ENCODE measurements around the gene HOXD8. TPM values are rescaled to one million over a fixed set of nuclear protein-coding genes. Genes with fewer than 3 reads are reported as not detected.

The HOXD8 gene
- total RNA-seq, 1 experiment from 2014 or later: not detected

- no peak for TF ChIP-seq POLR2AphosphoS5 (IDR thresholded peaks at IDR 0.05; ENCODE audit: low read depth, low read length)
Measured at GRCh38 chr2:176146101-176146500, 16.6 kb downstream of the HOXD8 start (continued).

DNA sequence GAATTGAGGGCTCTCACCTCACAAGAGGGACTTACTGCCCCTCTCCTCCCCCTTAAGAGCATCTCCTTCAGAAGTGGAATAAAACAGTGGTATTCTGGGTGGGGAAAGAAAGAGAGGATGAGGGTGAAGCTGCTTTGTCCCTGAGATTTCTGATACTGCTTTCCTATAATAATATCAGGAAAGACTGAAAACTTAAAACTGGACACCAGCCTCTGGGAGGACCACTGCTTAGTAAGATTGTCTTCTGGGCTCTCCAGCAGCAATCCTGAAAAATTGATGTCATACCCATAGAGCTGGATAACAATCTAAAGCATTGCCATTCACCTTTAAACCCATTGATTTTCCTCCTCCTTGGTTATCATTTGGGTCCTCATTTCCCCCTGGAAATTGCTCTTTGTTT lies 17.1 kb downstream of the HOXD8 start:
- no peaks in the 10 kb centered on the region for H3K27me3 ChIP-seq (ENCODE audit: control insufficient read depth, insufficient read depth, low read length)
- POLR2A ChIA-PET: no interaction called here
- TF ChIP-seq, protein P1, sequence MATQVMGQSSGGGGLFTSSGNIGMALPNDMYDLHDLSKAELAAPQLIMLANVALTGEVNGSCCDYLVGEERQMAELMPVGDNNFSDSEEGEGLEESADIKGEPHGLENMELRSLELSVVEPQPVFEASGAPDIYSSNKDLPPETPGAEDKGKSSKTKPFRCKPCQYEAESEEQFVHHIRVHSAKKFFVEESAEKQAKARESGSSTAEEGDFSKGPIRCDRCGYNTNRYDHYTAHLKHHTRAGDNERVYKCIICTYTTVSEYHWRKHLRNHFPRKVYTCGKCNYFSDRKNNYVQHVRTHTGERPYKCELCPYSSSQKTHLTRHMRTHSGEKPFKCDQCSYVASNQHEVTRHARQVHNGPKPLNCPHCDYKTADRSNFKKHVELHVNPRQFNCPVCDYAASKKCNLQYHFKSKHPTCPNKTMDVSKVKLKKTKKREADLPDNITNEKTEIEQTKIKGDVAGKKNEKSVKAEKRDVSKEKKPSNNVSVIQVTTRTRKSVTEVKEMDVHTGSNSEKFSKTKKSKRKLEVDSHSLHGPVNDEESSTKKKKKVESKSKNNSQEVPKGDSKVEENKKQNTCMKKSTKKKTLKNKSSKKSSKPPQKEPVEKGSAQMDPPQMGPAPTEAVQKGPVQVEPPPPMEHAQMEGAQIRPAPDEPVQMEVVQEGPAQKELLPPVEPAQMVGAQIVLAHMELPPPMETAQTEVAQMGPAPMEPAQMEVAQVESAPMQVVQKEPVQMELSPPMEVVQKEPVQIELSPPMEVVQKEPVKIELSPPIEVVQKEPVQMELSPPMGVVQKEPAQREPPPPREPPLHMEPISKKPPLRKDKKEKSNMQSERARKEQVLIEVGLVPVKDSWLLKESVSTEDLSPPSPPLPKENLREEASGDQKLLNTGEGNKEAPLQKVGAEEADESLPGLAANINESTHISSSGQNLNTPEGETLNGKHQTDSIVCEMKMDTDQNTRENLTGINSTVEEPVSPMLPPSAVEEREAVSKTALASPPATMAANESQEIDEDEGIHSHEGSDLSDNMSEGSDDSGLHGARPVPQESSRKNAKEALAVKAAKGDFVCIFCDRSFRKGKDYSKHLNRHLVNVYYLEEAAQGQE (IDR thresholded peaks at IDR 0.05; ENCODE audit: insufficient read depth in 1 of 2, low read depth in 2 of 2, low read length in 1 of 2): no peak
- TF ChIP-seq TCF7L2 (IDR thresholded peaks at IDR 0.05; ENCODE audit: low read depth, low read length) (no peak), POLR2AphosphoS5 (IDR thresholded peaks at IDR 0.05; ENCODE audit: low read depth, low read length) (no peak), CTCF (IDR thresholded peaks at IDR 0.05) (no peak), SIN3A (IDR thresholded peaks at IDR 0.05; ENCODE audit: borderline replicate concordance, insufficient read depth, low read depth, low read length) (no peak)

DNA sequence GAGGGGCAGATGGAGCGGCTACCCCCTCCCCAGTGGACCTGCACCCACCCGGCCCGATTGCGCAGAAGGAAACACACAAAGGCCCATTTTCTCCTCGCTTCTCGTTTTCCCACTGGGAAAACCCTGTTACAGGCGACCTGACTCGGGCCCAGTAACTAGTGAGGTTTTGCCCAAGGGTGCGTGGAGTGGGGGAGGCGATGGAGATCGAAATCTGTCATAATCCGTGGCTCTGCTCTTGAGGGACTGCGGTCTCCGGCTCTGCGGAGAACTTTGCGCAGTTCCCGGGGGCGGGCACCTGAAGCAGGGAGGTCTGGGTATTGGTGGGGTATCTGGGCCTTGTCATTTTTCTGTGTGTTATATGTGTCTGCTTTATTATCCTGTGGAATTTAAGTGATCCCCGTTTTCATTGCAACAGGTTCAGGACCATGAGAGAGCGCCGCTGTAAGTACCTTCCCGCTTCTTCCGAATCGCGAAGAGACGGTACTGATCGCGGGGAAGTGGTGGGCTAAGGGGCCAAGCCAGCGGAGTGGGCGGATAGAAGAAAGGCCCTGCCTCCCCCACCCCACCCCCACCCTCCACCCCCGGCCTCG lies 17.8 kb downstream of the HOXD8 start:
- POLR2A ChIA-PET: no interaction called here
- in situ Hi-C loops (cut with HindIII; ENCODE audit: low pct_unique_long_range_greater_than_20kb, low sequenced_read_pairs) (no loop called here), intact Hi-C loops (cut with micrococcal nuclease; ENCODE audit: unreplicated experiment) (no loop called here)
- CTCF ChIA-PET: no interaction called here
- no peak for ATAC-seq
- no TSS peak for BruUV-seq (replicated peaks)
- H3K27ac ChIP-seq (ENCODE audit: low read length): no peak overlapping the region
- H3K27me3 ChIP-seq (ENCODE audit: control insufficient read depth, insufficient read depth, low read length): no peaks in the 10 kb centered on the region
- H3K4me1 ChIP-seq (ENCODE audit: control insufficient read depth, insufficient read depth, low read length): no peaks in the 10 kb centered on the region
- no peaks in the 10 kb centered on the region for H3K9me3 ChIP-seq (ENCODE audit: control insufficient read depth, insufficient read depth, low read depth, low read length)
- no peaks in the 10 kb centered on the region for H3K36me3 ChIP-seq (ENCODE audit: control insufficient read depth, insufficient read depth, low read length)
- no peak for DNase-seq (ENCODE audit: low read depth, low spot score)
- TF ChIP-seq TCF7L2 (IDR thresholded peaks at IDR 0.05; ENCODE audit: low read depth, low read length): no peak
- H3K4me3 ChIP-seq (ENCODE audit: low read depth in 2 of 2, low read length in 2 of 2): no peak overlapping the region

More for the DNA sequence above, 17.1 kb downstream of the HOXD8 start:
- H3K27ac ChIP-seq (ENCODE audit: low read length): no peak overlapping the region
- ATAC-seq (no peak), DNase-seq (ENCODE audit: low read depth, low spot score) (no peak)
- H3K36me3 ChIP-seq (ENCODE audit: control insufficient read depth, insufficient read depth, low read length): no peaks in the 10 kb centered on the region
- in situ Hi-C loops (cut with HindIII; ENCODE audit: low pct_unique_long_range_greater_than_20kb, low sequenced_read_pairs) (no loop called here), intact Hi-C loops (cut with micrococcal nuclease; ENCODE audit: unreplicated experiment) (no loop called here)
- no peaks in the 10 kb centered on the region for H3K9me3 ChIP-seq (ENCODE audit: control insufficient read depth, insufficient read depth, low read depth, low read length)
- H3K4me1 ChIP-seq (ENCODE audit: control insufficient read depth, insufficient read depth, low read length): no peaks in the 10 kb centered on the region
- no peak overlapping the region for H3K4me3 ChIP-seq (ENCODE audit: low read depth in 2 of 2, low read length in 2 of 2)
- CTCF ChIA-PET: interaction anchor here (0.5 kb wide), 1 partner anchor 60 kb away, joined by 4 read pairs; no protein-coding TSS in a partner anchor
- BruUV-seq (replicated peaks): no TSS peak
